ENCODE measurements around the gene FKBP1A.

The FKBP1A gene

GRCh38 chr20:1383623-1384404 is 9.0 kb downstream of the FKBP1A start:
- no peak for FAIRE-seq

- FAIRE-seq = no peak
Observed at GRCh38 chr20:1382670-1383069, 10.2 kb downstream of the FKBP1A start.

GRCh38 chr20:1381753-1382591 is 10.9 kb downstream of the FKBP1A start:
- no peak for FAIRE-seq

- no peak for FAIRE-seq
Observed at GRCh38 chr20:1378735-1379125, 14.1 kb downstream of the FKBP1A start.

GRCh38 chr20:1377984-1378734 is 14.7 kb downstream of the FKBP1A start:
- FAIRE-seq = no peak

GRCh38 chr20:1377341-1377871 is 15.4 kb downstream of the FKBP1A start:
- no peak for FAIRE-seq

GRCh38 chr20:1376408-1377270 is 16.2 kb downstream of the FKBP1A start:
- no peak for FAIRE-seq

GRCh38 chr20:1376007-1376406 is 16.8 kb downstream of the FKBP1A start:
- no peak for FAIRE-seq

GRCh38 chr20:1375515-1375914 is 17.3 kb downstream of the FKBP1A start:
- FAIRE-seq = no peak

- no peak for FAIRE-seq
Observed at GRCh38 chr20:1374246-1374645, 18.6 kb downstream of the FKBP1A start.

- FAIRE-seq = no peak
Observed at GRCh38 chr20:1373614-1374013, 19.2 kb downstream of the FKBP1A start.

- no peak for FAIRE-seq
Observed at GRCh38 chr20:1373036-1373435, 19.8 kb downstream of the FKBP1A start.

- FAIRE-seq = no peak
Observed at GRCh38 chr20:1371830-1372539, 20.9 kb downstream of the FKBP1A start.

GRCh38 chr20:1371202-1371782 is 21.6 kb downstream of the FKBP1A start:
- no peak for FAIRE-seq

- no peak for FAIRE-seq
Observed at GRCh38 chr20:1370548-1371110, 22.2 kb downstream of the FKBP1A start.

GRCh38 chr20:1369970-1370369 is 22.9 kb downstream of the FKBP1A start:
- FAIRE-seq = no peak

- FAIRE-seq = no peak
Observed at GRCh38 chr20:1368448-1369199, 24.2 kb downstream of the FKBP1A start.

GRCh38 chr20:1367479-1367878 is 25.4 kb downstream of the FKBP1A start:
- FAIRE-seq = no peak

- FAIRE-seq = no peak
Observed at GRCh38 chr20:1364106-1364505, 28.7 kb downstream of the FKBP1A start.

GRCh38 chr20:1363522-1363921 is 29.3 kb downstream of the FKBP1A start:
- no peak for FAIRE-seq

Measured in A204.1 (cell line).